Measurements from ENCODE around the gene SEMA4D.

GRCh38 chr9:89388868-89389177, 109.1 kb downstream of the SEMA4D start:
- TF ChIP-seq CTCF (IDR thresholded peaks at IDR 0.05) (no peak), POLR2A (IDR thresholded peaks at IDR 0.05) (no peak)
